Calu3 (cell line): ENCODE results near the gene FGF3. TPM values are rescaled to one million over a fixed set of nuclear protein-coding genes. Genes with fewer than 3 reads are reported as not detected.
A peak's percentile ranks its signal among the peaks of the same experiment; 100 is the strongest.

Source experiments
- BruUV-seq: library from RNA; stranded (reverse); fragments of 400-500 nt; replicated peaks from 2 replicates; lab custom pipeline; 2021; lab: Mats Ljungman, UMichigan
- CTCF ChIA-PET: fragments of 300-600 bp; sonication (Branson Sonifier 250); formaldehyde crosslinking; loops from one replicate; lab custom pipeline; 2022; ENCODE audit warnings: antibody characterized with exemption; lab: Charles Lee
- DNase-seq: peaks from one replicate; pipeline ENCODE4 v3.0.0; 2022
- H3K27ac Mint-ChIP-seq: one replicate; pipeline ENCODE4 v1.8.0; 2022; ENCODE audit warnings: mixed read lengths; ENCODE audit not compliant: unreplicated experiment
- H3K27me3 Mint-ChIP-seq: one replicate; pipeline ENCODE4 v1.8.0; 2022; ENCODE audit warnings: mixed read lengths; ENCODE audit not compliant: unreplicated experiment
- H3K36me3 Mint-ChIP-seq: one replicate; pipeline ENCODE4 v1.8.0; 2022; ENCODE audit warnings: mild to moderate bottlenecking, moderate library complexity, mixed read lengths; ENCODE audit not compliant: insufficient read depth, unreplicated experiment
- H3K4me1 Mint-ChIP-seq: one replicate; pipeline ENCODE4 v1.8.0; 2022; ENCODE audit warnings: mild to moderate bottlenecking, low read depth, mixed read lengths; ENCODE audit not compliant: unreplicated experiment
- H3K4me3 Mint-ChIP-seq: one replicate; pipeline ENCODE4 v1.8.0; 2022; ENCODE audit warnings: mild to moderate bottlenecking, low read depth, moderate library complexity, mixed read lengths; ENCODE audit not compliant: unreplicated experiment
- H3K9me3 Mint-ChIP-seq: one replicate; pipeline ENCODE4 v1.8.0; 2022; ENCODE audit warnings: low read depth, mixed read lengths; ENCODE audit not compliant: unreplicated experiment
- intact Hi-C: fragments of 100-400 bp; cut with micrococcal nuclease; formaldehyde crosslinking; loops from one replicate; pipeline ENCODE4 v1.10.0; 2022; ENCODE audit not compliant: unreplicated experiment
- total RNA-seq: library from RNA; stranded (reverse); gene quantifications from 2 replicates; pipeline ENCODE4 v1.2.3, GENCODE V29; 2022
- TF ChIP-seq, protein P1 (sequence below): fragments of 200-600 bp; IDR thresholded peaks from one replicate; pipeline ENCODE4 v1.8.0; 2022; ENCODE audit warnings: antibody characterized with exemption; ENCODE audit not compliant: unreplicated experiment

FGF3 gene
- total RNA-seq, 1 experiment from 2014 or later = not detected

DNA sequence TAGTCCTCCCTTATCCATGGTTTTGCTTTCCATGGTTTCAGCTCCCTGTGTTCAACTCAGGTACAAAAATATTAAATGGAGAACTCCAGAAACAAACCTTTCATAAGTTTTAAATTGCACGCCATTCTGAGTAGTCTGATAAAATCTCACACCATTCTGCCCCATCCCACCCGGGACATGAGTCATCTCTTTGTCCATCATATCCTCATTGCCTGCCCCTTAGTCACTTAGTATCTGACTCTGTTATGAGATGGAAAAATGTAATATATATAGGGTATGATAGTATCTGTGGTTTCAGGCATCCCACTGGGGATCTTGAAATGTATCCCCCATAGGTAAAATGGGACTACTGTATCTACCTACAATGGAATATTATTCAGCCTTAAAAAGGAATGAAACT is 35.5 kb upstream of the FGF3 start:
- Mint-ChIP-seq H3K27ac (no peak overlapping the region), H3K9me3 (peaks cover 4% of the 10 kb centered on the region), H3K4me3 (no peak overlapping the region), H3K36me3 (peaks cover 5% of the 10 kb centered on the region), H3K4me1 (peaks cover 19% of the 10 kb centered on the region), H3K27me3 (peaks cover 12% of the 10 kb centered on the region)
- no TSS peak for BruUV-seq
- peak; percentile 33 for DNase-seq
- intact Hi-C loops = no loop called here
- CTCF ChIA-PET = no interaction called here
- TF ChIP-seq, protein P1, sequence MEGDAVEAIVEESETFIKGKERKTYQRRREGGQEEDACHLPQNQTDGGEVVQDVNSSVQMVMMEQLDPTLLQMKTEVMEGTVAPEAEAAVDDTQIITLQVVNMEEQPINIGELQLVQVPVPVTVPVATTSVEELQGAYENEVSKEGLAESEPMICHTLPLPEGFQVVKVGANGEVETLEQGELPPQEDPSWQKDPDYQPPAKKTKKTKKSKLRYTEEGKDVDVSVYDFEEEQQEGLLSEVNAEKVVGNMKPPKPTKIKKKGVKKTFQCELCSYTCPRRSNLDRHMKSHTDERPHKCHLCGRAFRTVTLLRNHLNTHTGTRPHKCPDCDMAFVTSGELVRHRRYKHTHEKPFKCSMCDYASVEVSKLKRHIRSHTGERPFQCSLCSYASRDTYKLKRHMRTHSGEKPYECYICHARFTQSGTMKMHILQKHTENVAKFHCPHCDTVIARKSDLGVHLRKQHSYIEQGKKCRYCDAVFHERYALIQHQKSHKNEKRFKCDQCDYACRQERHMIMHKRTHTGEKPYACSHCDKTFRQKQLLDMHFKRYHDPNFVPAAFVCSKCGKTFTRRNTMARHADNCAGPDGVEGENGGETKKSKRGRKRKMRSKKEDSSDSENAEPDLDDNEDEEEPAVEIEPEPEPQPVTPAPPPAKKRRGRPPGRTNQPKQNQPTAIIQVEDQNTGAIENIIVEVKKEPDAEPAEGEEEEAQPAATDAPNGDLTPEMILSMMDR = no peak

- H3K4me3 Mint-ChIP-seq = no peak overlapping the region
- CTCF ChIA-PET = no interaction called here
- no TSS peak for BruUV-seq
- H3K36me3 Mint-ChIP-seq = peaks cover 5% of the 10 kb centered on the region
- no peak overlapping the region for H3K27ac Mint-ChIP-seq
- H3K27me3 Mint-ChIP-seq = peaks cover 12% of the 10 kb centered on the region
- peaks cover 12% of the 10 kb centered on the region for H3K4me1 Mint-ChIP-seq
- H3K9me3 Mint-ChIP-seq = peaks cover 7% of the 10 kb centered on the region
- TF ChIP-seq, protein P1 = no peak
- intact Hi-C loops = no loop called here
- DNase-seq = no peak
Observed at GRCh38 chr11:69852056-69852455, 32.8 kb upstream of the FGF3 start.

DNA sequence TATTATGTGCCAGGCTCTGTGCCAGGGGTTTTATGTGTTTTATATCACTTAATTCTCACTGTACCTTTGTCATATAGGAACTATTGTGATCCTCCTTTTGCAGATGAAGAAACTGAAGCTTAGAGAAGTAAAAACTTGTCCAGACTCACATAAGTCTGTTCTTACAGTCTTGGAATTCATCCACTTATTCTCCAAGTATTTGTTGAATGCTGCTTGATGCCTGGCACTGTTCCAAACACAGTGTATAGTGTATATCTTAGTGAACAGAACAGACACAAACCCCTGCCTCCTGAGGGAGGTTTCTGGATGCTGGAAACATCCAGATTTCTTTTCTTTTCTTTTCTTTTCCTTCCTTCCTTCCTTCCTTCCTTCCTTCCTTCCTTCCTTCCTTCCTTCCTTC is 29.0 kb upstream of the FGF3 start:
- H3K4me1 Mint-ChIP-seq = no peaks in the 10 kb centered on the region
- no TSS peak for BruUV-seq
- H3K27me3 Mint-ChIP-seq = peaks cover 12% of the 10 kb centered on the region
- no peak overlapping the region for H3K4me3 Mint-ChIP-seq
- peaks cover 5% of the 10 kb centered on the region for H3K36me3 Mint-ChIP-seq
- no peak for DNase-seq
- TF ChIP-seq, protein P1 = no peak
- H3K27ac Mint-ChIP-seq = no peak overlapping the region
- H3K9me3 Mint-ChIP-seq = peaks cover 7% of the 10 kb centered on the region
- intact Hi-C loops = no loop called here
- CTCF ChIA-PET = no interaction called here

- CTCF ChIA-PET = no interaction called here
Observed at GRCh38 chr11:69844396-69844795, 25.2 kb upstream of the FGF3 start.

More at GRCh38 chr11:69844396-69844795, 25.2 kb upstream of the FGF3 start:
- H3K27me3 Mint-ChIP-seq = no peaks in the 10 kb centered on the region
- no TSS peak for BruUV-seq
- no peak overlapping the region for H3K4me3 Mint-ChIP-seq
- H3K36me3 Mint-ChIP-seq = no peaks in the 10 kb centered on the region
- H3K9me3 Mint-ChIP-seq = peaks cover 3% of the 10 kb centered on the region
- TF ChIP-seq, protein P1 = no peak
- H3K4me1 Mint-ChIP-seq = peaks cover 13% of the 10 kb centered on the region
- no peak overlapping the region for H3K27ac Mint-ChIP-seq
- intact Hi-C loops = no loop called here
- DNase-seq = no peak
